ENCODE data around the gene CHAF1A. TPM values are rescaled to one million over a fixed set of nuclear protein-coding genes. Genes with fewer than 3 reads are reported as not detected.

Gene CHAF1A
- total and polyA plus RNA-seq, 2 of the 4 experiments (the other 2 are of a cell fraction), result 12.4 to 22.9 TPM

DNA sequence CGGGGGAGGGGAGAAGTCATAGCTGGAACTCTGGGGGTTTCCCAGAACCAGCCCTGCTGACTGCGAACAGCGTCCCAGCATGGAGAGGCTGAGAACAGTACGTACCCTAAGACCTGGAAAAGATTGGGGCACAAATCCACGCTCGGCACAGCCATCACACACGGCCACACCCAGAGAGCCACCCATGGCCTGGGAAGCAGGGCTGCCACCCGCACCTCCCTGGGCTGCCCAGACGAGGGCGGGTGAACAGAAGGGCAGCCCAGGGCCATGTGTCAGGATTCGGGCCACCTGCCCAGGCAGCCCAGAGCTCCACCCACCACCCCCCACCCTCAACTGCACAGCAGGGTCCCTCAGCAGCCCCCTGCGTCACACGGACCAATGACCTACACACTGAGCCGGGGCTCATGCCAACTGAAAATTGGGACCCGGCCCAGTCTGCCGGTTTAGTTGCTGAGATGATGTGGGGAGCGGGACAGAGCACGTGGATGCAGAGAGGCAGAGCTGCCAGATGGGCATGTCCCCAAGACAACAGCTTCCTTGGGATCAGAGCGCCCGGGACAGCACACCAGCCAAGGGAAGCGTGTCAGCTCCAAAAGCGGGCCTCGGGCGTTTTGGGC, 46.7 kb downstream of the CHAF1A start:
- Histone ChIP-seq H2BK15ac (ENCODE audit: low read depth, low read length) (no peak overlapping the region), H3K36me3 (ENCODE audit: control insufficient read depth, insufficient read depth, low read length) (peaks cover 80% of the 10 kb centered on the region), H3K4me2 (ENCODE audit: low read depth, low read length) (no peak overlapping the region), H3K9ac (ENCODE audit: low read depth, low read length) (no peak overlapping the region), H2AK9ac (replicated peaks; ENCODE audit: low read depth, low read length, poor library complexity) (no peak overlapping the region), H3K27me3 (ENCODE audit: control insufficient read depth, insufficient read depth, low read length) (no peaks in the 10 kb centered on the region), H3K27ac (ENCODE audit: insufficient read depth, low read length) (no peak overlapping the region), H3K4ac (ENCODE audit: low read depth, low read length) (no peak overlapping the region), H4K8ac (ENCODE audit: low read depth in 2 of 2, low read length in 2 of 2) (no peak overlapping the region), H2BK5ac (ENCODE audit: low read depth, low read length, poor library complexity, severe bottlenecking) (no peak overlapping the region), H3K79me1 (ENCODE audit: low read depth in 1 of 2, low read length in 2 of 2) (peaks cover 2 to 49% of the 10 kb centered on the region in 2 experiments), H3K23ac (ENCODE audit: low read depth, low read length) (no peak overlapping the region), H2BK20ac (ENCODE audit: low read depth, low read length) (no peak overlapping the region), H3K4me1 (ENCODE audit: control insufficient read depth, insufficient read depth, low read length) (no peaks in the 10 kb centered on the region; the same call in 1 of the 2 replicates), H2AFZ (replicated peaks; ENCODE audit: low read length, poor library complexity) (no peak overlapping the region), H4K20me1 (ENCODE audit: insufficient read depth, low read length) (peaks cover 13% of the 10 kb centered on the region), H3K14ac (replicated peaks; ENCODE audit: low read depth, low read length) (no peak overlapping the region), H3K4me3 (ENCODE audit: insufficient read depth, low read depth, low read length) (no peak overlapping the region), H4K91ac (ENCODE audit: insufficient read depth, low read depth, low read length) (no peak overlapping the region), H4K5ac (ENCODE audit: low read depth, low read length) (no peak overlapping the region), H2AK5ac (ENCODE audit: low read depth, low read length) (no peak overlapping the region), H2BK120ac (ENCODE audit: low read depth, low read length) (no peak overlapping the region), H3K9me1 (ENCODE audit: insufficient read depth, low read length) (peaks cover under 1% of the 10 kb centered on the region; the same call in 1 of the 2 replicates), H3K18ac (ENCODE audit: low read depth, low read length) (no peak overlapping the region), H3K56ac (ENCODE audit: extremely low read depth, insufficient read depth, low read length) (no peak overlapping the region), H3K9me3 (ENCODE audit: control insufficient read depth, insufficient read depth, low read length) (no peaks in the 10 kb centered on the region)
- in situ Hi-C loops (cut with MboI; ENCODE audit: low sequenced_read_pairs) (no loop called here), intact Hi-C loops (cut with micrococcal nuclease) (no loop called here), dilution Hi-C loops (cut with HindIII; ENCODE audit: low sequenced_read_pairs, unreplicated experiment) (no loop called here)
- 36% methylated on average over 7 of the region's 24 CpGs; no CpG with 5 or more reads in 1 of the 2 experiments for WGBS, 2 experiments (ENCODE audit: extremely low coverage in 2 of 2, insufficient read length in 1 of 2)
- DNase-seq, result no peak
- CTCF ChIA-PET, result no interaction called here
- POLR2A ChIA-PET (ENCODE audit: unreplicated experiment), result no interaction called here
- BruUV-seq (replicated peaks), result no TSS peak
- no peak for TF ChIP-seq CEBPB (IDR thresholded peaks at IDR 0.05; ENCODE audit: low read depth, low read length)
- no peak for TF ChIP-seq MAZ (IDR thresholded peaks at IDR 0.05; ENCODE audit: borderline replicate concordance, low read depth, low read length)
- TF ChIP-seq NFE2L2 (IDR thresholded peaks at IDR 0.05; ENCODE audit: low read depth, low read length), result no peak
- no peak for TF ChIP-seq POLR2A (IDR thresholded peaks at IDR 0.05; ENCODE audit: low read depth, low read length)
- TF ChIP-seq, protein P1, sequence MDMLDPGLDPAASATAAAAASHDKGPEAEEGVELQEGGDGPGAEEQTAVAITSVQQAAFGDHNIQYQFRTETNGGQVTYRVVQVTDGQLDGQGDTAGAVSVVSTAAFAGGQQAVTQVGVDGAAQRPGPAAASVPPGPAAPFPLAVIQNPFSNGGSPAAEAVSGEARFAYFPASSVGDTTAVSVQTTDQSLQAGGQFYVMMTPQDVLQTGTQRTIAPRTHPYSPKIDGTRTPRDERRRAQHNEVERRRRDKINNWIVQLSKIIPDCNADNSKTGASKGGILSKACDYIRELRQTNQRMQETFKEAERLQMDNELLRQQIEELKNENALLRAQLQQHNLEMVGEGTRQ (IDR thresholded peaks at IDR 0.05; ENCODE audit: low read depth, low read length), result no peak
- TF ChIP-seq FOS (IDR thresholded peaks at IDR 0.05; ENCODE audit: low read depth, low read length), result no peak
- TF ChIP-seq, protein P2, sequence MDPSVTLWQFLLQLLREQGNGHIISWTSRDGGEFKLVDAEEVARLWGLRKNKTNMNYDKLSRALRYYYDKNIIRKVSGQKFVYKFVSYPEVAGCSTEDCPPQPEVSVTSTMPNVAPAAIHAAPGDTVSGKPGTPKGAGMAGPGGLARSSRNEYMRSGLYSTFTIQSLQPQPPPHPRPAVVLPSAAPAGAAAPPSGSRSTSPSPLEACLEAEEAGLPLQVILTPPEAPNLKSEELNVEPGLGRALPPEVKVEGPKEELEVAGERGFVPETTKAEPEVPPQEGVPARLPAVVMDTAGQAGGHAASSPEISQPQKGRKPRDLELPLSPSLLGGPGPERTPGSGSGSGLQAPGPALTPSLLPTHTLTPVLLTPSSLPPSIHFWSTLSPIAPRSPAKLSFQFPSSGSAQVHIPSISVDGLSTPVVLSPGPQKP (IDR thresholded peaks at IDR 0.05; ENCODE audit: borderline replicate concordance, low read depth, low read length), result no peak
- no peak for TF ChIP-seq MAFK (IDR thresholded peaks at IDR 0.05; ENCODE audit: low read depth, low read length)
- no peak for TF ChIP-seq MXI1 (IDR thresholded peaks at IDR 0.05; ENCODE audit: borderline replicate concordance, low read depth, low read length)
- TF ChIP-seq RAD21 (IDR thresholded peaks at IDR 0.05; ENCODE audit: low read length), result no peak
- no peak for TF ChIP-seq RFX5 (IDR thresholded peaks at IDR 0.05; ENCODE audit: low read depth, low read length)
- TF ChIP-seq BHLHE40 (IDR thresholded peaks at IDR 0.05; ENCODE audit: low read depth, low read length), result no peak
- TF ChIP-seq RCOR1 (IDR thresholded peaks at IDR 0.05; ENCODE audit: insufficient replicate concordance, low read length), result no peak
- 0 out of 2 replicates have a peak, but pooled peaks have one; percentile 7 for ATAC-seq (ENCODE audit: low read depth)
